Trophoblast cell (in vitro differentiated cells and primary cell): ENCODE results near the gene PLXNA2.

ENCODE experiments used
- DNase-seq, 2 donors: peaks; one replicate each; pipeline ENCODE4 v3.0.0-alpha.2; 2016
- H2AFZ ChIP-seq: 2 replicates; pipeline ENCODE4 v1.6.1; 2013; ENCODE audit warnings: low read length, moderate library complexity, mild to moderate bottlenecking; ENCODE audit not compliant: insufficient read depth, poor library complexity
- H2AK5ac ChIP-seq: 2 replicates; pipeline ENCODE4 v1.6.1; 2013; ENCODE audit warnings: mild to moderate bottlenecking, low read length
- H2BK120ac ChIP-seq: 2 replicates; pipeline ENCODE4 v1.6.1; 2013; ENCODE audit warnings: low read length, mild to moderate bottlenecking, moderate library complexity; ENCODE audit not compliant: insufficient read depth, poor library complexity
- H2BK12ac ChIP-seq: 2 replicates; pipeline ENCODE4 v1.6.1; 2013; ENCODE audit warnings: mild to moderate bottlenecking, low read length, moderate library complexity
- H2BK5ac ChIP-seq: 2 replicates; pipeline ENCODE4 v1.6.1; 2013; ENCODE audit warnings: low read length, low read depth, moderate library complexity, mild to moderate bottlenecking; ENCODE audit not compliant: poor library complexity
- H3K14ac ChIP-seq: 2 replicates; pipeline ENCODE4 v1.6.1; 2013; ENCODE audit warnings: mild to moderate bottlenecking, low read length
- H3K18ac ChIP-seq: 2 replicates; pipeline ENCODE4 v1.6.1; 2013; ENCODE audit warnings: mild to moderate bottlenecking, low read length
- H3K23ac ChIP-seq: 2 replicates; pipeline ENCODE4 v1.6.1; 2013; ENCODE audit warnings: low read length
- H3K27ac ChIP-seq: 2 replicates; pipeline ENCODE4 v1.5.1; 2013; ENCODE audit warnings: low read depth, mild to moderate bottlenecking, inconsistent platforms, low read length, moderate library complexity
- H3K27me3 ChIP-seq: 2 replicates; pipeline ENCODE4 v1.6.1; 2013; ENCODE audit warnings: inconsistent platforms, mild to moderate bottlenecking, low read length, moderate library complexity; ENCODE audit not compliant: insufficient read depth
- H3K36me3 ChIP-seq, 2 experiments: 1 replicate in 1 of 2; 2 replicates in 1 of 2; pipeline ENCODE4 v1.6.1; 2013; ENCODE audit warnings: low read length in 2 of 2, mild to moderate bottlenecking in 2 of 2, moderate library complexity in 1 of 2; ENCODE audit not compliant: insufficient read depth in 2 of 2, control insufficient read depth in 1 of 2
- H3K4ac ChIP-seq: 2 replicates; pipeline ENCODE4 v1.6.1; 2013; ENCODE audit warnings: low read depth, mild to moderate bottlenecking, low read length, moderate library complexity
- H3K4me1 ChIP-seq, 2 experiments: 1 replicate in 1 of 2; 2 replicates in 1 of 2; pipeline ENCODE4 v1.6.1; 2013; ENCODE audit warnings: low read length in 2 of 2, mild to moderate bottlenecking in 2 of 2, moderate library complexity in 1 of 2; ENCODE audit not compliant: insufficient read depth in 2 of 2, control insufficient read depth in 1 of 2
- H3K4me2 ChIP-seq: 2 replicates; pipeline ENCODE4 v1.6.1; 2013; ENCODE audit warnings: inconsistent platforms, mild to moderate bottlenecking, low read length, moderate library complexity
- H3K4me3 ChIP-seq: 2 replicates; pipeline ENCODE4 v1.5.1; 2013; ENCODE audit warnings: mild to moderate bottlenecking, low read depth, low read length, inconsistent platforms
- H3K79me1 ChIP-seq: one replicate; pipeline ENCODE4 v1.6.1; 2013; ENCODE audit warnings: low read length
- H3K79me2 ChIP-seq: 2 replicates; pipeline ENCODE4 v1.6.1; 2013; ENCODE audit warnings: low read length, mild to moderate bottlenecking; ENCODE audit not compliant: control insufficient read depth, insufficient read depth, poor library complexity
- H3K9ac ChIP-seq: 2 replicates; pipeline ENCODE4 v1.6.1; 2013; ENCODE audit warnings: mild to moderate bottlenecking, low read length
- H3K9me3 ChIP-seq: 2 replicates; pipeline ENCODE4 v1.6.1; 2013; ENCODE audit warnings: low read depth, mild to moderate bottlenecking, control low read depth, inconsistent platforms, low read length; ENCODE audit not compliant: insufficient read depth
- H4K12ac ChIP-seq: 2 replicates; pipeline ENCODE4 v1.6.1; 2013; ENCODE audit warnings: low read depth, mild to moderate bottlenecking, low read length, moderate library complexity
- H4K8ac ChIP-seq: 2 replicates; pipeline ENCODE4 v1.6.1; 2013; ENCODE audit warnings: low read depth, mild to moderate bottlenecking, low read length, moderate library complexity
- H4K91ac ChIP-seq: one replicate; pipeline ENCODE4 v1.6.1; 2013; ENCODE audit warnings: low read depth, mild to moderate bottlenecking, low read length, moderate library complexity
- WGBS: extraction: QIAGEN DNeasy Blood & Tissue Kit; methylation state at CpG from one replicate; pipeline ENCODE4 v1.1.7; 2013; ENCODE audit warnings: missing lambda C conversion rate; ENCODE audit not compliant: insufficient read length, insufficient coverage; ENCODE audit errors: extremely low coverage; 5-methylcytosine and 5-hydroxymethylcytosine counted together

PLXNA2 gene

DNA sequence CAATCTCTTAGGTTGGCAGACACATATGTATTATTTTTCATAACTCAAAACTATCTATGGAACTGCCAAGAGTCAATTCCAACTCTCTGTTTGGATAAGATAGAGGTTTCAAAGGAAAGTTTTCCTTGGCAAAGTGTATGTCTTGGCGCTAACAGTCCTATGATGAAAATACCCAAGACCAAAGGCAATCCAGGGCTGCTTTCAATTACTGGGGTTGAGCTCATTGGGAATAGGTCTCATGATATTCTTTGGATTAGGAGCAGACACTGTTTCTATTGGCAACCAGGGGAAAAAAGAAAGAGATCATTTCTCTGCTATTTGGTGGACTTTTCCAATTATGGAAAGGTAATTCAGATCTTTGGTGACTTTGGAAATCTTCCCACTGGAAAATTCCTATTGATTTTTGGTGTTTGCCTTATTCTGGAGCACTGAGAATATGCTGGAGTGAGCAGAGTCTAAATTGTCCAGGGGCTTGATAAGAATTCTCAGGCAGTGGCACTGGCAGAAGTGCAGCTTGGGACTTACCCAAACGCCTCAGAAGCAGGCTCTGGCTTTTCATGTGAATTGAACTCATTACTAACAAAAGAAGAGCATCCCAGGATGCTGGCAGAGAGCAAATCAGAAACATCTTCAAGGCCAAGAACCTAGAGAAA lies 20.4 kb upstream of the PLXNA2 start:
- no peak overlapping the region for H4K8ac ChIP-seq
- H2BK5ac ChIP-seq = no peak overlapping the region
- no peak overlapping the region for H3K4me3 ChIP-seq
- H2BK12ac ChIP-seq = no peak overlapping the region
- no peaks in the 10 kb centered on the region for H3K27me3 ChIP-seq
- H3K4me1 ChIP-seq = no peaks in the 10 kb centered on the region
- no peak overlapping the region for H3K4ac ChIP-seq
- peaks cover 2% of the 10 kb centered on the region for H3K9me3 ChIP-seq
- no peaks in the 10 kb centered on the region for H3K36me3 ChIP-seq
- H3K79me2 ChIP-seq = no peaks in the 10 kb centered on the region
- DNase-seq = no peak
- no peak overlapping the region for H4K91ac ChIP-seq
- no peak overlapping the region for H3K18ac ChIP-seq
- H3K79me1 ChIP-seq = no peaks in the 10 kb centered on the region
- H2AFZ ChIP-seq = no peak overlapping the region
- H3K23ac ChIP-seq = no peak overlapping the region
- H2BK120ac ChIP-seq = no peak overlapping the region
- no peak overlapping the region for H3K14ac ChIP-seq
- no peak overlapping the region for H4K12ac ChIP-seq
- H2AK5ac ChIP-seq = no peak overlapping the region
- no CpG with 5 or more reads among the region's 2 CpGs for WGBS
- H3K4me2 ChIP-seq = no peak overlapping the region
- H3K27ac ChIP-seq = no peak overlapping the region
- H3K9ac ChIP-seq = no peak overlapping the region

DNA sequence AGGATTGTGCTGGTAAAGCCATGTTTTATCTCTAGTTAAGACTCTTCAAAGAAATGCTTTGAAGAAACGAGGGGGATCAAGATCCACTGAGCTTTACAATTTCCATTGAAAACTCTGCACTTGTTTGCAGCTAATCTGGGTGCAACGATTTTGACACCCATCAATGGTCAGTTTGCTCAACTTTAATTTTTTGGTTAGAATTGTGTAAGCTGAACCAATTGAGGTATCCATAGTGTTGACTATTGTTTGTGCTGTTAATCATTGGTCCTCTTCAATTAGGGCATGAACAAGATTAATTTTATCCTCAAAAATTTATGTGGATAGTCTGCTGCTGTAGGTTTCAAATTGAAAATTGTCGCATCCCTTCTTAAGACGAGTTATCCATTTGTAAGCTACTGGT lies 17.7 kb upstream of the PLXNA2 start:
- Histone ChIP-seq H2BK5ac (no peak overlapping the region), H3K36me3 (no peaks in the 10 kb centered on the region), H3K27me3 (no peaks in the 10 kb centered on the region), H3K27ac (no peak overlapping the region), H3K9me3 (no peaks in the 10 kb centered on the region), H4K8ac (no peak overlapping the region), H3K9ac (no peak overlapping the region), H2AK5ac (no peak overlapping the region), H3K4me3 (no peak overlapping the region), H2AFZ (no peak overlapping the region), H3K4me2 (no peak overlapping the region), H3K79me1 (peaks cover 3% of the 10 kb centered on the region), H3K4me1 (peaks cover 0 to 3% of the 10 kb centered on the region in 2 experiments), H2BK120ac (no peak overlapping the region), H4K12ac (no peak overlapping the region), H3K4ac (no peak overlapping the region), H3K23ac (no peak overlapping the region), H4K91ac (no peak overlapping the region), H2BK12ac (no peak overlapping the region), H3K14ac (no peak overlapping the region), H3K79me2 (no peaks in the 10 kb centered on the region), H3K18ac (no peak overlapping the region)
- no CpG with 5 or more reads among the region's 4 CpGs for WGBS
- DNase-seq = no peak

DNA sequence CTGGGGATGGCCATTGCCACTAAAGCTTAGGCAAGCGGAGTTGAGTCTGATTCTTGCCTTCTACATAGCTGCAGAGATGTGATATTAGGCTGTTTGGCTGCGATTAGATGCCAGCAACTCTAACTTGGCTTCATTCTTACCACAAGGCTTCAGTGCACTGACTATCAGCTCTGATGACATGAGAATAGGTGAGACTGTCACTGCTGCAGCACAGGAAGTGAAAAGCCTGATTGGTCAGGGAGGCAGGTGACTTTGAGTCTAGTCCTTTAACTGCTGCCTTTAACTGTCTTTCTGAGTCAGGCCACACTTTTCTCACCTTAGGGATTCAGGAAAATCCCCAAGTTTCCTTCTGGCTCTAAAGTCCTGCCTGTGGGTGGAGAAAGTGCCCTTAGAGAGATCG lies 14.1 kb upstream of the PLXNA2 start:
- Histone ChIP-seq H3K27me3 (no peaks in the 10 kb centered on the region), H2AK5ac (no peak overlapping the region), H3K4me3 (no peak overlapping the region), H2BK12ac (peak overlapping the region; percentile 68), H3K36me3 (no peaks in the 10 kb centered on the region), H2AFZ (no peak overlapping the region), H4K8ac (no peak overlapping the region), H3K4me2 (no peak overlapping the region), H3K18ac (no peak overlapping the region), H3K14ac (no peak overlapping the region), H3K23ac (no peak overlapping the region), H4K91ac (no peak overlapping the region), H2BK120ac (no peak overlapping the region), H3K27ac (no peak overlapping the region), H3K4ac (no peak overlapping the region), H3K79me2 (peaks cover 2% of the 10 kb centered on the region), H3K79me1 (peaks cover 12% of the 10 kb centered on the region), H3K4me1 (peaks cover 16 to 17% of the 10 kb centered on the region in 2 experiments), H4K12ac (no peak overlapping the region), H3K9me3 (no peaks in the 10 kb centered on the region), H2BK5ac (no peak overlapping the region), H3K9ac (no peak overlapping the region)
- WGBS = no CpG with 5 or more reads among the region's 3 CpGs
- DNase-seq = no peak

DNA sequence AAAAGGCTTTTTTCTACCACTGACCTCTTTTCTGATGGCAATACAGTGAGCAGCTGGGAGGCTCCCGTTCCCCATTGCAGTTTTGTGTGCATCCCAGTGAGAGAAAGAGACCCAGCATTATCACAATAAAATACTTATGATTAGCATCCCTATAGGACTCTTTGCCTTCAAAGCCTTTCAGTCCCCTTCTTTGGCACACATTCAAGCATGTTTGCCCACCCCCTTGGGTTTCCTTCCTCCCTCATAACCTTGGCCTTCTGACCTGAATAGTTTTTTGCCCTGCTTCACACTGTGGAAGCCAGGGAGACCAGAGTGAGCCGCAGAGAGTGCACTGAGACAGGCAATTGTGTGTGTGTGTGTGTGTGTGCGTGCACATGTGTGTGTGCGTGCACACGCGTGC lies 13.2 kb upstream of the PLXNA2 start:
- Histone ChIP-seq H2BK5ac (no peak overlapping the region), H3K4me3 (no peak overlapping the region), H3K9ac (no peak overlapping the region), H3K4me2 (no peak overlapping the region), H3K79me2 (peaks cover 2% of the 10 kb centered on the region), H3K14ac (peak overlapping the region; percentile 2), H4K91ac (no peak overlapping the region), H3K27ac (no peak overlapping the region), H3K9me3 (no peaks in the 10 kb centered on the region), H3K23ac (no peak overlapping the region), H4K12ac (no peak overlapping the region), H2BK12ac (peak overlapping the region; percentile 21), H3K79me1 (peaks cover 12% of the 10 kb centered on the region), H3K4ac (no peak overlapping the region), H3K4me1 (peaks cover 18 to 21% of the 10 kb centered on the region in 2 experiments), H2AFZ (no peak overlapping the region), H2BK120ac (peak overlapping the region; percentile 13), H3K27me3 (no peaks in the 10 kb centered on the region), H4K8ac (peak overlapping the region; percentile 42), H3K18ac (no peak overlapping the region), H3K36me3 (no peaks in the 10 kb centered on the region), H2AK5ac (no peak overlapping the region)
- no peak for DNase-seq
- no CpG with 5 or more reads among the region's 6 CpGs for WGBS
